ENCODE results near the gene VEGFA. TPM values are rescaled to one million over a fixed set of nuclear protein-coding genes. Genes with fewer than 3 reads are reported as not detected.

The VEGFA gene
- total RNA-seq, 2 experiments from 2014 or later, result 93.7 to 104 TPM

DNA sequence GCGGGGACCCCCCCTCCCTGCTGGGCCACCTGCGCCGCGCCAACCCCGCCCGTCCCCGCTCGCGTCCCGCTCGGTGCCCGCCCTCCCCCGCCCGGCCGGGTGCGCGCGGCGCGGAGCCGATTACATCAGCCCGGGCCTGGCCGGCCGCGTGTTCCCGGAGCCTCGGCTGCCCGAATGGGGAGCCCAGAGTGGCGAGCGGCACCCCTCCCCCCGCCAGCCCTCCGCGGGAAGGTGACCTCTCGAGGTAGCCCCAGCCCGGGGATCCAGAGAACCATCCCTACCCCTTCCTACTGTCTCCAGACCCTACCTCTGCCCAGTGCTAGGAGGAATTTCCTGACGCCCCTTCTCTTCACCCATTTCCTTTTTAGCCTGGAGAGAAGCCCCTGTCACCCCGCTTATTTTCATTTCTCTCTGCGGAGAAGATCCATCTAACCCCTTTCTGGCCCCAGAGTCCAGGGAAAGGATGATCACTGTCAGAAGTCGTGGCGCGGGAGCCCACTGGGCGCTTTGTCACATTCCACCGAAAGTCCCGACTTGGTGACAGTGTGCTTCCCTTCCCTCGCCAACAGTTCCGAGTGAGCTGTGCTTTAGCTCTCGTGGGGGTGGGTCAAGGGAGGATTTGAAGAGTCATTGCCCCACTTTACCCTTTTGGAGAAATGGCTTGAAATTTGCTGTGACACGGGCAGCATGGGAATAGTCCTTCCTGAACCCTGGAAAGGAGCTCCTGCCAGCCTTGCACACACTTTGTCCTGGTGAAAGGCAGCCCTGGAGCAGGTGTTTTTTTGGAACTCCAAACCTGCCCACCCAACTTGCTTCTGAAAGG lies 2.1 kb downstream of the VEGFA start:
- TF ChIP-seq, protein P1, sequence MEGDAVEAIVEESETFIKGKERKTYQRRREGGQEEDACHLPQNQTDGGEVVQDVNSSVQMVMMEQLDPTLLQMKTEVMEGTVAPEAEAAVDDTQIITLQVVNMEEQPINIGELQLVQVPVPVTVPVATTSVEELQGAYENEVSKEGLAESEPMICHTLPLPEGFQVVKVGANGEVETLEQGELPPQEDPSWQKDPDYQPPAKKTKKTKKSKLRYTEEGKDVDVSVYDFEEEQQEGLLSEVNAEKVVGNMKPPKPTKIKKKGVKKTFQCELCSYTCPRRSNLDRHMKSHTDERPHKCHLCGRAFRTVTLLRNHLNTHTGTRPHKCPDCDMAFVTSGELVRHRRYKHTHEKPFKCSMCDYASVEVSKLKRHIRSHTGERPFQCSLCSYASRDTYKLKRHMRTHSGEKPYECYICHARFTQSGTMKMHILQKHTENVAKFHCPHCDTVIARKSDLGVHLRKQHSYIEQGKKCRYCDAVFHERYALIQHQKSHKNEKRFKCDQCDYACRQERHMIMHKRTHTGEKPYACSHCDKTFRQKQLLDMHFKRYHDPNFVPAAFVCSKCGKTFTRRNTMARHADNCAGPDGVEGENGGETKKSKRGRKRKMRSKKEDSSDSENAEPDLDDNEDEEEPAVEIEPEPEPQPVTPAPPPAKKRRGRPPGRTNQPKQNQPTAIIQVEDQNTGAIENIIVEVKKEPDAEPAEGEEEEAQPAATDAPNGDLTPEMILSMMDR (IDR thresholded peaks at IDR 0.05), result no peak
- ATAC-seq (peak; percentile 25), DNase-seq (peak; percentile 77)
- ChIA-PET POLR2A (interaction anchor here (0.6 to 2.6 kb wide), 5 partner anchors 38 to 406 kb away, joined by 3 to 9 read pairs (median 3); no protein-coding TSS in a partner anchor), CTCF (interaction anchor here (0.9 to 3.9 kb wide), 17 partner anchors 9 to 307 kb away, joined by 3 to 43 read pairs (median 7); no protein-coding TSS in a partner anchor)
- Mint-ChIP-seq H3K27me3 (peaks cover 2% of the 10 kb centered on the region), H3K9me3 (no peaks in the 10 kb centered on the region), H3K4me3 (peak overlapping the region; percentile 97), H3K27ac (peak overlapping the region; percentile 94), H3K36me3 (ENCODE audit: low read depth) (peaks cover 50% of the 10 kb centered on the region), H3K4me1 (ENCODE audit: low read depth) (peaks cover 47% of the 10 kb centered on the region)
- intact Hi-C loops (cut with micrococcal nuclease), result loop anchor here (5.0 kb wide), 1 partner anchor 50 kb away; no protein-coding TSS in a partner anchor

DNA sequence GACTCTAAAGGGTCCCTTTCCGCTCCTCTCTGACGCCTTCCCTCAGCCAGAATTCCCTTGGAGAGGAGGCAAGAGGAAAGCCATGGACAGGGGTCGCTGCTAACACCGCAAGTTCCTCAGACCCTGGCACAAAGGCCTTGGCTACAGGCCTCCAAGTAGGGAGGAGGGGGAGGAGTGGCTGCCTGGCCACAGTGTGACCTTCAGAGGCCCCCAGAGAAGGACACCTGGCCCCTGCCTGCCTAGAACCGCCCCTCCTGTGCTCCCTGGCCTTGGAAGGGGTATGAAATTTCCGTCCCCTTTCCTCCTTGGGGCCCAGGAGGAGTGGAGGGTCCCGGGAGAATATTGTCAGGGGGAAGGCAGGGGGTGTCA lies 2.7 kb downstream of the VEGFA start:
- Mint-ChIP-seq H3K4me3 (peak overlapping the region; percentile 97), H3K36me3 (ENCODE audit: low read depth) (peaks cover 56% of the 10 kb centered on the region), H3K9me3 (no peaks in the 10 kb centered on the region), H3K27ac (peak overlapping the region; percentile 94), H3K4me1 (ENCODE audit: low read depth) (peaks cover 47% of the 10 kb centered on the region), H3K27me3 (peaks cover 2% of the 10 kb centered on the region)
- no peak for ATAC-seq
- DNase-seq, result no peak
- intact Hi-C loops (cut with micrococcal nuclease), result loop anchor here (5.0 kb wide), 1 partner anchor 50 kb away; no protein-coding TSS in a partner anchor
- TF ChIP-seq, protein P1 (IDR thresholded peaks at IDR 0.05), result no peak
- ChIA-PET CTCF (interaction anchor here (0.7 to 3.9 kb wide), 24 partner anchors 9 to 452 kb away, joined by 3 to 43 read pairs (median 6); partner anchors contain the start of gene MRPS18A), POLR2A (interaction anchor here (0.7 to 2.6 kb wide), 5 partner anchors 12 to 405 kb away, joined by 3 to 9 read pairs (median 3); no protein-coding TSS in a partner anchor)

DNA sequence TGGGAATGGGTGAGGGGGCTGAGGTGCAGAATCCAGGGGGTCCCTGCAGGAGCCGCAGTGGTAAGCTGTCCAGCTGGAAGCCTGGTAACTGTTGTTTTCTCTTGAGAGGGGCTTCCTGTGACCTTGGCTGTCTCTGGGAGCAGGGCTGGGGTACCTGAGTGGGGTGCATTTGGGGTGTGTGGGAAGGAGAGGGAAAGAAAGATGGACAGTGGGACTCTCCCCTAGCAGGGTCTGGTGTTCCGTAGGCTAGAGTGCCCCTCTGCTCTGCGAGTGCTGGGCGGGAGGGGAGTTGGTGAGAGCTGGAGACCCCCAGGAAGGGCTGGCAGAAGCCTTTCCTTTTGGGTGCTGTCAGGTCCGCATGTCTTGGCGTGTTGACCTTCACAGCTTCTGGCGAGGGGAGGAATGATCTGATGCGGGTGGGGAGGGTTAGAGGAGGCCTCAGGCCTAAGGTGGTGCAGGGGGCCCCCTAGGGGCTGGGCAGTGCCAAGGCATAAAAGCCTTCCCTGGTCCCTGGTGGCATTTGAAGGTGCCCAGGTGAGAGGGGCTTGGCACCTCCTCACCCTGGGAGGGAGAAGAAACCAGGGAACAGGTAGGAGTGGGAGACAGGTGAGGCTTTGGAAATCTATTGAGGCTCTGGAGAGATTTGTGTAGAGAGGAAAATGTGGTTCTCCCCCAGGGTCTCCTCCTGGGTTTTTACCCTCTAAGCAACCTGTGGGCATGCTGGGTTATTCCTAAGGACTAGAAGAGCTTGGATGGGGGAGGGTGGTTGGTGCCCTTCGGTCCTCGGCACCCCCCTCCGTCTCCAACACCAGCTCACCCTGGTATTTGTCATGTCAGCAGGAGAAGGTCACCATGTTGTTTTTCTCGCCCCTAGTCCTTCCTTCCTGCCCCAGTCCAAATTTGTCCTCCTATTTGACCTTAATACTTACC lies 3.3 kb downstream of the VEGFA start:
- H3K27ac Mint-ChIP-seq, result peak overlapping the region; percentile 50
- ChIA-PET CTCF (interaction anchor here (0.7 to 3.9 kb wide), 33 partner anchors 9 to 451 kb away, joined by 3 to 43 read pairs (median 5); partner anchors contain the start of gene MRPS18A), POLR2A (interaction anchor here (0.5 to 2.6 kb wide), 8 partner anchors 12 to 405 kb away, joined by 3 to 9 read pairs (median 3); no protein-coding TSS in a partner anchor)
- H3K4me3 Mint-ChIP-seq, result peak overlapping the region; percentile 97
- peaks cover 2% of the 10 kb centered on the region for H3K27me3 Mint-ChIP-seq
- TF ChIP-seq, protein P1 (IDR thresholded peaks at IDR 0.05), result peak; percentile 84
- intact Hi-C loops (cut with micrococcal nuclease), result loop anchor here (5.0 kb wide), 1 partner anchor 51 kb away; no protein-coding TSS in a partner anchor
- peak; percentile 31 for ATAC-seq
- H3K36me3 Mint-ChIP-seq (ENCODE audit: low read depth), result peaks cover 63% of the 10 kb centered on the region
- peak; percentile 76 for DNase-seq
- no peaks in the 10 kb centered on the region for H3K9me3 Mint-ChIP-seq
- H3K4me1 Mint-ChIP-seq (ENCODE audit: low read depth), result peaks cover 47% of the 10 kb centered on the region

DNA sequence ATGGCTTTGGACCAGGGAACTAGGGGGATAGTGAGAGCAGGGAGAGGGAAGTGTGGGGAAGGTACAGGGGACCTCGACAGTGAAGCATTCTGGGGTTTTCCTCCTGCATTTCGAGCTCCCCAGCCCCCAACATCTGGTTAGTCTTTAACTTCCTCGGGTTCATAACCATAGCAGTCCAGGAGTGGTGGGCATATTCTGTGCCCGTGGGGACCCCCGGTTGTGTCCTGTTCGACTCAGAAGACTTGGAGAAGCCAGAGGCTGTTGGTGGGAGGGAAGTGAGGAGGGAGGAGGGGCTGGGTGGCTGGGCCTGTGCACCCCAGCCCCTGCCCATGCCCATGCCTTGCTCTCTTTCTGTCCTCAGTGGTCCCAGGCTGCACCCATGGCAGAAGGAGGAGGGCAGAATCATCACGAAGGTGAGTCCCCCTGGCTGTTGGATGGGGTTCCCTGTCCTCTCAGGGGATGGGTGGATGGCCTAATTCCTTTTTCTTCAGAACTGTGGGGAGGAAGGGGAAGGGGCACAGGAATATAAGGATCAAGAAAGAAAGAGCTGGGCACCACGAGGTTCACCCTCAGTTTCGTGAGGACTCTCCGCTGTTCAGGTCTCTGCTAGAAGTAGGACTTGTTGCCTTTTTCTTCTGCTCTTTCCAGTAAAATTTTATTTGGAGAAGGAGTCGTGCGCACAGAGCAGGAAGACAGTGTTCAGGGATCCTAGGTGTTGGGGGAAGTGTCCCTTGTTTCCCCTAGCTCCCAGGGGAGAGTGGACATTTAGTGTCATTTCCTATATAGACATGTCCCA lies 4.2 kb downstream of the VEGFA start:
- Mint-ChIP-seq H3K9me3 (no peaks in the 10 kb centered on the region), H3K36me3 (ENCODE audit: low read depth) (peaks cover 71% of the 10 kb centered on the region), H3K27ac (no peak overlapping the region), H3K27me3 (peaks cover 2% of the 10 kb centered on the region), H3K4me3 (peak overlapping the region; percentile 97), H3K4me1 (ENCODE audit: low read depth) (peaks cover 46% of the 10 kb centered on the region)
- intact Hi-C loops (cut with micrococcal nuclease), result loop anchor here (5.0 kb wide), 1 partner anchor 52 kb away; no protein-coding TSS in a partner anchor
- TF ChIP-seq, protein P1 (IDR thresholded peaks at IDR 0.05), result no peak
- DNase-seq (no peak), ATAC-seq (no peak)
- CTCF ChIA-PET, result interaction anchor here (0.9 to 3.9 kb wide), 34 partner anchors 8 to 398 kb away, joined by 3 to 43 read pairs (median 4); partner anchors contain the start of gene MRPS18A
- POLR2A ChIA-PET, result interaction anchor here (0.7 to 2.6 kb wide), 8 partner anchors 12 to 233 kb away, joined by 3 to 9 read pairs (median 3); partner anchors contain the start of gene GTPBP2
